ENCODE data around the gene RNU7-1. TPM values are rescaled to one million over a fixed set of nuclear protein-coding genes. Genes with fewer than 3 reads are reported as not detected.
A peak's percentile ranks its signal among the peaks of the same experiment; 100 is the strongest.

RNU7-1 gene
- total and polyA plus RNA-seq, 9 of the 15 experiments (the other 6 are each of a cell fraction or from before 2014, with no cell fraction given): not detected

DNA sequence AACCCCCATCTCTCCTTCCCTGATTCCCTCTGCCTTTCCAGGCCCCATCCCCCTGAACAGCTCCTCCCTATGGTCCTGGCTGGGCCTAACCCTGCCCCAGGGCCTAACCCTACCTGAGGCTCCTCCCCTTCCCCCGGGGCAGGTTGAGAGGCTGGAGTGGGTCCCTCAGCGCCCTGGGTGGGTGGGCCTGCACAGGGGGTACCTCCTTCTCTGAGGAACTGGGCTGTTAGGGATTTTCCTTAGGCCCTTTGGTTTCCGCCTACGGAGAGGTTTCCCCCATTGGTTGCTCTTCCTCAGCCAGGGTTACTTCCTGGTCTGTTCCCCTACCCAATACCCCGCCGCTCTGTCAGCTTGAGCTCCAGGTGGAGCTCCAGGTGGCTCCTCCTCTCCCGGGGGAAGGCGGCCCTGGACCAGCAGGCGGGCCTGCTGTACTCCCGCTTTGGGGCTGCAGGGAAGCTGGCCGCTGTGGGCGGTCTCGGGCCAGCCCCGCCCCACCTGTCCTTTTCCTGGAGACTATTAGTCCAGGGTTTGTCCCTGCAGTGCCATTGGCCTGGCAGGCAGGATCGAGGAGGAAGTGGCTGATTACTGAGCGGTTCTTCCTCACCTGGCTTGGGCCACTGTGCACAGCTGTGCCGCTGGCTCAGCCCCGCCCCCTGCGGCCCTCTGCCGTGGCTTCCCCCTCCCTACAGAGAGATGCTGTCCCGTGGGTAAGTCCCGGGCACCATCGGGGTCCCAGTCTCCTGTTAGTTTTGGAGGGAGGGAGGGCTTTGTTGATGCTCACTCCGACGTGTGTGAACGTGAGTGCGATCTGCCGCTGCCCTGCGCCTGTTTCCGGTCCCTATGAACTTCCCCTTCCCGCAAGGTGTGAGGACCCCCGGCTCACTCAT, 2.7 kb downstream of the RNU7-1 start (continued):
- TF ChIP-seq POLR2B (IDR thresholded peaks at IDR 0.05; ENCODE audit: low read depth, partially characterized antibody) (no peak), NRF1 (conservative IDR thresholded peaks at IDR 0.05 in 1 of 2, IDR thresholded peaks at IDR 0.05 in 1 of 2) (peak; percentile 31 to 61; a peak in 3 of 4 replicates), PHTF2 (CRISPR knock-in tag; IDR thresholded peaks at IDR 0.05) (no peak), KDM5B (IDR thresholded peaks at IDR 0.05; ENCODE audit: insufficient replicate concordance, low read depth, low read length) (peak; percentile 63), SIN3A (IDR thresholded peaks at IDR 0.05; ENCODE audit: borderline replicate concordance in 2 of 2, control insufficient read depth in 1 of 2, low read depth in 2 of 2, low read length in 2 of 2) (peak in 1 of 2 experiments; percentile 11; a peak in 1 of 4 replicates), TFAP4 (CRISPR knock-in tag; IDR thresholded peaks at IDR 0.05; ENCODE audit: borderline replicate concordance) (peak; percentile 93), MXI1 (IDR thresholded peaks at IDR 0.05; ENCODE audit: low read depth, low read length) (0 out of 2 replicates have a peak, but pooled peaks have one; percentile 16), SP1 (CRISPR knock-in tag; IDR thresholded peaks at IDR 0.05) (peak; percentile 69), CTBP1 (IDR thresholded peaks at IDR 0.05; ENCODE audit: borderline replicate concordance) (peak; percentile 48; the same call in 1 of the 2 replicates), POLR2G (IDR thresholded peaks at IDR 0.05; ENCODE audit: low read depth, low read length) (peak; percentile 68), BRF2 (IDR thresholded peaks at IDR 0.05; ENCODE audit: borderline replicate concordance, insufficient read depth, insufficient read length) (no peak), ZNF586 (CRISPR knock-in tag; conservative IDR thresholded peaks at IDR 0.05) (no peak), NFIC (IDR thresholded peaks at IDR 0.05) (no peak), ZNF695 (CRISPR knock-in tag; IDR thresholded peaks at IDR 0.05) (no peak), SAP30 (IDR thresholded peaks at IDR 0.05; ENCODE audit: borderline replicate concordance, insufficient read depth, low read depth, low read length, poor library complexity, severe bottlenecking) (peak; percentile 45), GABPA (tag; conservative IDR thresholded peaks at IDR 0.05; ENCODE audit: low read depth) (peak; percentile 46), RBFOX2 (IDR thresholded peaks at IDR 0.05; ENCODE audit: low read depth, low read length) (peak; percentile 64)
- TF ChIP-seq, protein P1, sequence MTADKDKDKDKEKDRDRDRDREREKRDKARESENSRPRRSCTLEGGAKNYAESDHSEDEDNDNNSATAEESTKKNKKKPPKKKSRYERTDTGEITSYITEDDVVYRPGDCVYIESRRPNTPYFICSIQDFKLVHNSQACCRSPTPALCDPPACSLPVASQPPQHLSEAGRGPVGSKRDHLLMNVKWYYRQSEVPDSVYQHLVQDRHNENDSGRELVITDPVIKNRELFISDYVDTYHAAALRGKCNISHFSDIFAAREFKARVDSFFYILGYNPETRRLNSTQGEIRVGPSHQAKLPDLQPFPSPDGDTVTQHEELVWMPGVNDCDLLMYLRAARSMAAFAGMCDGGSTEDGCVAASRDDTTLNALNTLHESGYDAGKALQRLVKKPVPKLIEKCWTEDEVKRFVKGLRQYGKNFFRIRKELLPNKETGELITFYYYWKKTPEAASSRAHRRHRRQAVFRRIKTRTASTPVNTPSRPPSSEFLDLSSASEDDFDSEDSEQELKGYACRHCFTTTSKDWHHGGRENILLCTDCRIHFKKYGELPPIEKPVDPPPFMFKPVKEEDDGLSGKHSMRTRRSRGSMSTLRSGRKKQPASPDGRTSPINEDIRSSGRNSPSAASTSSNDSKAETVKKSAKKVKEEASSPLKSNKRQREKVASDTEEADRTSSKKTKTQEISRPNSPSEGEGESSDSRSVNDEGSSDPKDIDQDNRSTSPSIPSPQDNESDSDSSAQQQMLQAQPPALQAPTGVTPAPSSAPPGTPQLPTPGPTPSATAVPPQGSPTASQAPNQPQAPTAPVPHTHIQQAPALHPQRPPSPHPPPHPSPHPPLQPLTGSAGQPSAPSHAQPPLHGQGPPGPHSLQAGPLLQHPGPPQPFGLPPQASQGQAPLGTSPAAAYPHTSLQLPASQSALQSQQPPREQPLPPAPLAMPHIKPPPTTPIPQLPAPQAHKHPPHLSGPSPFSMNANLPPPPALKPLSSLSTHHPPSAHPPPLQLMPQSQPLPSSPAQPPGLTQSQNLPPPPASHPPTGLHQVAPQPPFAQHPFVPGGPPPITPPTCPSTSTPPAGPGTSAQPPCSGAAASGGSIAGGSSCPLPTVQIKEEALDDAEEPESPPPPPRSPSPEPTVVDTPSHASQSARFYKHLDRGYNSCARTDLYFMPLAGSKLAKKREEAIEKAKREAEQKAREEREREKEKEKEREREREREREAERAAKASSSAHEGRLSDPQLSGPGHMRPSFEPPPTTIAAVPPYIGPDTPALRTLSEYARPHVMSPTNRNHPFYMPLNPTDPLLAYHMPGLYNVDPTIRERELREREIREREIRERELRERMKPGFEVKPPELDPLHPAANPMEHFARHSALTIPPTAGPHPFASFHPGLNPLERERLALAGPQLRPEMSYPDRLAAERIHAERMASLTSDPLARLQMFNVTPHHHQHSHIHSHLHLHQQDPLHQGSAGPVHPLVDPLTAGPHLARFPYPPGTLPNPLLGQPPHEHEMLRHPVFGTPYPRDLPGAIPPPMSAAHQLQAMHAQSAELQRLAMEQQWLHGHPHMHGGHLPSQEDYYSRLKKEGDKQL (CRISPR knock-in tag; IDR thresholded peaks at IDR 0.05; ENCODE audit: borderline replicate concordance): no peak

Data from K562 (cell line).